ENCODE results near the gene NOP14.

Gene NOP14

GRCh38 chr4:2927696-2928075 is 35.5 kb downstream of the NOP14 start:
- no peak for TF ChIP-seq CTCF (IDR thresholded peaks at IDR 0.05)
- peak; percentile 52 for DNase-seq (ENCODE audit: low spot score)
- Histone ChIP-seq H3K27ac (no peak overlapping the region), H3K4me3 (no peak overlapping the region)

- Histone ChIP-seq H3K4me3 (no peak overlapping the region), H3K27ac (no peak overlapping the region)
- peak; percentile 68 for DNase-seq (ENCODE audit: low spot score)
- no peak for TF ChIP-seq CTCF (IDR thresholded peaks at IDR 0.05)
Measured at GRCh38 chr4:2927016-2927695, 36.0 kb downstream of the NOP14 start.

- no peak overlapping the region for H3K4me3 ChIP-seq
- TF ChIP-seq CTCF (IDR thresholded peaks at IDR 0.05), result no peak
- no peak overlapping the region for H3K27ac ChIP-seq
- DNase-seq (ENCODE audit: low spot score), result peak; percentile 47
Measured at GRCh38 chr4:2925931-2926860, 37.0 kb downstream of the NOP14 start.

GRCh38 chr4:2925496-2925895 is 37.7 kb downstream of the NOP14 start:
- TF ChIP-seq CTCF (IDR thresholded peaks at IDR 0.05), result no peak
- Histone ChIP-seq H3K4me3 (no peak overlapping the region), H3K27ac (no peak overlapping the region)
- no peak for DNase-seq (ENCODE audit: low spot score)

GRCh38 chr4:2924765-2925301 is 38.4 kb downstream of the NOP14 start:
- no peak for TF ChIP-seq CTCF (IDR thresholded peaks at IDR 0.05)
- no peak overlapping the region for H3K4me3 ChIP-seq
- H3K27ac ChIP-seq, result no peak overlapping the region
- DNase-seq (ENCODE audit: low spot score), result peak; percentile 50

- DNase-seq (ENCODE audit: low spot score), result peak; percentile 70
- TF ChIP-seq CTCF (IDR thresholded peaks at IDR 0.05), result no peak
- no peak overlapping the region for H3K4me3 ChIP-seq
- H3K27ac ChIP-seq, result no peak overlapping the region
Measured at GRCh38 chr4:2924286-2924685, 38.9 kb downstream of the NOP14 start.

All from coronary artery (tissue), 2 donors.